ENCODE measurements around the gene PATJ. TPM values are rescaled to one million over a fixed set of nuclear protein-coding genes. Genes with fewer than 3 reads are reported as not detected.

Gene PATJ
- 2.5 and 3.0 TPM in 2 replicates for polyA plus RNA-seq (2012; rRNA removed)
- polyA plus RNA-seq (2012; cell fraction: cytosol; rRNA removed) = 2.2 and 2.4 TPM in 2 replicates
- polyA plus RNA-seq (2012; cell fraction: nucleus; rRNA removed) = 3.6 and 6.0 TPM in 2 replicates

GRCh38 chr1:61741711-61742619 lies at the start of gene PATJ:
PATJ (plus strand) TSS chr1:61742480; CDS start chr1:61762893, 20,413 bp downstream.
- no peaks in the 10 kb centered on the region for H4K20me1 ChIP-seq (ENCODE audit: insufficient read depth)
- no peaks in the 10 kb centered on the region for H3F3A ChIP-seq (replicated peaks; ENCODE audit: insufficient read depth)
- no peaks in the 10 kb centered on the region for H3K9me3 ChIP-seq
- peaks cover 5 to 6% of the 10 kb centered on the region in 2 experiments; a peak in 2 of 4 replicates for H3K4me1 ChIP-seq (ENCODE audit: control insufficient read depth in 1 of 2, insufficient read depth in 2 of 2, low read depth in 1 of 2, low read length in 1 of 2)
- peak within 1 kb of the TSS; percentile 64 to 77 for H3K4me3 ChIP-seq (ENCODE audit: low read depth in 2 of 2, low read length in 1 of 2)
- H3K9me2 ChIP-seq = no peaks in the 10 kb centered on the region
- peak within 1 kb of the TSS; percentile 85 for H2AFZ ChIP-seq (ENCODE audit: low read depth)
- POLR2A ChIA-PET = interaction anchor here (0.5 to 1.7 kb wide), 3 partner anchors 16 to 694 kb away, joined by 3 to 5 read pairs (median 4); no protein-coding TSS in a partner anchor
- no peaks in the 10 kb centered on the region for H3K27me3 ChIP-seq (ENCODE audit: insufficient read depth)
- H3K79me2 ChIP-seq (ENCODE audit: insufficient read depth) = peaks cover 15% of the 10 kb centered on the region
- CTCF ChIA-PET = interaction anchor here (0.9 to 1.4 kb wide), 2 partner anchors 195 to 1771 kb away, joined by 3 read pairs; no protein-coding TSS in a partner anchor
- peak within 1 kb of the TSS; percentile 67 to 86 for H3K27ac ChIP-seq (ENCODE audit: low read depth in 2 of 2, low read length in 1 of 2)
- peak within 1 kb of the TSS; percentile 87 for H3K9ac ChIP-seq
- 19% methylated on average over 20 of the region's 54 CpGs for WGBS (ENCODE audit: low lambda C conversion rate)
- peak; percentile 86 for DNase-seq
- no peaks in the 10 kb centered on the region for H3K36me3 ChIP-seq (replicated peaks in 1 of 2; ENCODE audit: control insufficient read depth in 1 of 2, insufficient read depth in 2 of 2, low read length in 1 of 2)
- TF ChIP-seq MXI1 (IDR thresholded peaks at IDR 0.05; ENCODE audit: low read depth, low read length) (peak; percentile 42; the same call in 1 of the 2 replicates), EZH2phosphoT487 (IDR thresholded peaks at IDR 0.05; ENCODE audit: borderline replicate concordance, low read depth) (no peak)
- H3K4me2 ChIP-seq = peak within 1 kb of the TSS; percentile 85

GRCh38 chr1:61699911-61700851 lies 42.1 kb upstream of the PATJ start:
- Histone ChIP-seq H3K79me2 (ENCODE audit: insufficient read depth) (no peaks in the 10 kb centered on the region), H4K20me1 (ENCODE audit: insufficient read depth) (no peaks in the 10 kb centered on the region), H2AFZ (ENCODE audit: low read depth) (no peak overlapping the region), H3K9ac (no peak overlapping the region), H3K4me2 (no peak overlapping the region), H3K9me2 (no peaks in the 10 kb centered on the region), H3K4me1 (ENCODE audit: control insufficient read depth in 1 of 2, insufficient read depth in 2 of 2, low read depth in 1 of 2, low read length in 1 of 2) (no peaks in the 10 kb centered on the region), H3K27me3 (ENCODE audit: insufficient read depth) (no peaks in the 10 kb centered on the region), H3K4me3 (ENCODE audit: low read depth in 2 of 2, low read length in 1 of 2) (no peak overlapping the region), H3K9me3 (no peaks in the 10 kb centered on the region), H3F3A (replicated peaks; ENCODE audit: insufficient read depth) (no peaks in the 10 kb centered on the region), H3K27ac (ENCODE audit: low read depth in 2 of 2, low read length in 1 of 2) (no peak overlapping the region), H3K36me3 (replicated peaks in 1 of 2; ENCODE audit: control insufficient read depth in 1 of 2, insufficient read depth in 2 of 2, low read length in 1 of 2) (peaks cover 24 to 50% of the 10 kb centered on the region in 2 experiments)
- ChIA-PET POLR2A (no interaction called here), CTCF (interaction anchor here (1.0 to 2.0 kb wide), 2 partner anchors 14 to 15 kb away, joined by 4 read pairs; no protein-coding TSS in a partner anchor)
- WGBS (ENCODE audit: low lambda C conversion rate) = 74% methylated on average over 3 of the region's 3 CpGs
- DNase-seq = no peak
- TF ChIP-seq POLR2AphosphoS5 (IDR thresholded peaks at IDR 0.05; ENCODE audit: low read depth, low read length) (no peak), USF1 (IDR thresholded peaks at IDR 0.05; ENCODE audit: borderline replicate concordance, low read depth) (no peak), REST (IDR thresholded peaks at IDR 0.05; ENCODE audit: low read depth, low read length) (no peak), ELF1 (IDR thresholded peaks at IDR 0.05) (no peak), GATA2 (CRISPR knock-in tag; IDR thresholded peaks at IDR 0.05) (no peak), JUND (IDR thresholded peaks at IDR 0.05) (no peak), RFX5 (IDR thresholded peaks at IDR 0.05; ENCODE audit: low read length) (no peak), NFIC (IDR thresholded peaks at IDR 0.05; ENCODE audit: borderline replicate concordance) (no peak), MEF2A (IDR thresholded peaks at IDR 0.05; ENCODE audit: borderline replicate concordance, low read depth) (no peak), EP300 (IDR thresholded peaks at IDR 0.05; ENCODE audit: borderline replicate concordance in 1 of 2, low read depth in 1 of 2, low read length in 1 of 2) (no peak), IRF3 (IDR thresholded peaks at IDR 0.05; ENCODE audit: low read depth, low read length) (no peak), ZBTB33 (IDR thresholded peaks at IDR 0.05; ENCODE audit: borderline replicate concordance, low read depth) (no peak)

Measured in SK-N-SH (cell line).